Activated CD4-positive, alpha-beta T cell treated with anti-CD3 and anti-CD28 coated beads for 1 hour (primary cell): ENCODE results near the gene LETM1.

ENCODE experiments used
- DNase-seq: peaks from one replicate; pipeline ENCODE4 v3.0.0-alpha.2; 2020

Gene LETM1

DNA sequence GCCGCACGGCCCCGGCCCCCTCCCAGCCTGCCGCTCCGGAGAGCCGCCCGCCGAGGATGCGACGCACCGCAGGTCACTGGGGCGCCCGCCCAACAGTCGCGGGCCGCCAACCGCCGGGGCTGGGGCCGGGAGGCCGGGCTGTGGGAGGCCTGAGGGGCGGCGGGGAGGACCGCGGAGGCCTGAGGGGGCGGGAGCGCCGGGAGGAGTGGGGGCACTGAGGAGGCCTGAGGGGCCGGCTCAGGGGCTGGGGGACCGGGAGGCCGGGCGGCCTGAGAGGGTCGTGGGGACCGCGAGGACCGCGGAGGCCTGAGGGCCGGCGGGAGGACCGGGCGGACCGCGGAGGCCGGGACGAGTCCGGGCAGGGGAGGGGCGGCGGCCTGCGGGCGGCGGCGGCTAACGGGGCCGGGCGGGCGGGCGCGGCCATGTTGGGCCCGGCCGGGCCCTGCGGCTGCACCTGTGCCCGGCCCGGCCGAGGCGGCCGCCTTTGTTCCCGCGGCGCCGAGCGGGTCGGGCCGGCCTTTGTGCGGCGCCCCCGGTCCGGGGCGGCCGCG lies 15.6 kb upstream of the LETM1 start:
- DNase-seq, result no peak

DNA sequence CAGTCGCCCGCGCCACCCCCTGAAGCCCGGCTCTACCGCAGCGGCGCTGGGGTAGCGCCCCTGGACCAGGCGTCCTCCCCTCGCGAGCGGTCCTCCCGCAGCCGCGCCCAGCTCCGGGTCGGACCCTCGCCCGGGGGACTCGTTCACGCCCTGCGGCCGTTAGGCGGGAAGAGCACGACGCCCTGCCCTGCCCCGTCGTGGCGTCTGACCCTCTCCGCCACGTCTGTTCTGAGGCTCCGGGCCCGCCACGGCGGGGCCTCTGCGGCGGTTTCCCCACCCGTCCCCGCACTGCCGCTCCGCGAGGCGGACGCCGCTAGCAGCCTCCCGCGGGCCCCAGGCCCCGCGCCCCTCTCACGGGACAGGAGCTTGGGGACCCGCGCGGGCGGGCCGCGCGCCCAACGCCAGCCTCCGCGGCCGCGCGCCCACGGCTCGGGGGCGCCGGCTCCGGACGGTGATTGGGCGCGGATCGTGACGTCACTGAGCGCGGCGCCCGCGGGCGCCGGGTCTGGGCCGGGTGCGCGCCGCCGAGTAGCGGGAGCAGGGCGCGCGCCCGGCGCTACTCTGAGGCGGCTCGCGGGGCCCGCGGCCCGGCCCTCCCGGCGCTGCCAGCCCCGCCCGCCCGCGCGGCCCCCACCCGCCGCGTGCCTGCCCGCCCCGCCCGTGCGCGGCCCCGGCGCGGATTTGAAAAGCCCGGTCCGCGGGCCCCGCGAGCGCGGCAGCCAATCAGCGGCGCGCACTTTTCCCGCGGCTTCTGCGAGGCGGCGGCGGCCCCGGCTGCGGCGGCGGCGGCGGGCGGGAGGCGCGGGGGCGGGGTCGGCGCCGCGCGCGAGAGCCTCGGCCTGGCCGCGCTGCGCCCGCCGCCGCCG lies 14.9 kb upstream of the LETM1 start, which contains the start of gene NSD2:
Gene NSD2 (plus strand): TSS at position 816 of the 866 bp plus-strand sequence. CDS start 29,262 bp downstream, outside the sequence.
- DNase-seq, result peak; percentile 88

DNA sequence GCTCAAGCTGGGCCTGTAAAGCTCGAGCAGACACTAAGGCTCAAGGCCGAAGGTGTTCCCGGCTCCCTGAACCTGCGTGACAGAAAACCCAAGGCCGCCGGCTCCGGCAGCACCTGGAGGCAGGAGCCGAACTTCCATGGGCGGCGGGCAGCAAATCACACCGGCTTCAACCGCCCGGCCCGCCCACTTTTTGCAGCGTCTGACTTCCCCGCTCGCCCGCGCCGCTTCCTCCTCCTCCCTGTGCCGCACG lies 14.3 kb upstream of the LETM1 start:
- peak; percentile 79 for DNase-seq

DNA sequence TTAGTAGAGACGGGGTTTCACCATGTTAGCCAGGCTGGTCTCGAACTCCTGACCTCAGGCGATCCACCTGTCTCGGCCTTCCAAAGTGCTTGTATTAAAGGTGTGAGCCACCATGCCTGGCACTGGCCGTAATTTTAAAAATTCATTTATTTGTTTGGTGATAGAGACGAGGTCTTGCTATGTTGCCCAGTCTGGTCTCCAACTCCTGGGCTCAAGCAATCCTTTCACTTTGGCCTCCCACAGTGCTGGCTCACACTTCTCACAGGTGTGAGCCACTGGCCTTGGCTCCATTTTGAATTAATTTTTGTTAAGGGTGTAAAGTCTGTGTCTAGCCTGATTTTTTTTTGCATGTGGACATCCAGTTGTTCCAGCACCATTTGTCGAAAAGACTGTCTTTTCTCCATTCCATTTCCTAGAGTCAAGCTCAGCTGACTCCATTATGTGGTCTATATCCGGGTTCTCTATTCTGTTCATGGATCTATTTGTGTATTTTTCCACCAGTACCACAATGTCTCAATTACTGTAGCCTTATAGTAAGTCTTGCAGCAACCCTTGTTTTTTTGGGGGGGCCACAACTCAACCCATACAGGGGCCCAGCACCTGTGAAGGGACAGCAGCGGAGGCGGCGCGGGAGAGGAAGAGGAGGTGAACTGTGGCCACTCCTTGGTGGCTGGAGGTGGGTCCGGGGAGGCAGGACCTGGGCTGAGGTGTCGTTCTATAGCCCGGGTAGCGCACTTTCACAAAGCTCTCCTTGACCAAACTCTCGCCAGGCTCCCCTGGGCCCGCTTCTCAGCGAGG lies 13.8 kb upstream of the LETM1 start:
- DNase-seq, result no peak

DNA sequence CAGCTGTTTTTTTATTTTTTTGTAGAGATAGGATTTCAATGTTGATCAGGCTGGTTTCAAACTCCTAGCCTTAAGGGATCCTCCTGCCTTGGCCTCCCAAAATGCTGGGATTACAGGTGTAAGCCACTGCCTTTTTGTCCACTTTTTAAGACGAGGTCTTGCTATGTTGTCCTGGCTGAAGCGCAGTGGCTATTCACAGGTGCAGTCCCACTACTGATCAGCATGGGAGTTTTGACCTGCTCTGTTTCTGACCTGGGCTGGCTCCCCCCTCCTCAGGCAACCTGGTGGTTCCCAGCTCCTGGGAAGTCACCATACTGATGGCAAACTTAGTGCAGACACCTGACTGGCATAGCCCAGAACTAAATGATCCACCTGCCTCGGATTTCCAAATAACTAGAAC lies 13.0 kb upstream of the LETM1 start:
- no peak for DNase-seq

DNA sequence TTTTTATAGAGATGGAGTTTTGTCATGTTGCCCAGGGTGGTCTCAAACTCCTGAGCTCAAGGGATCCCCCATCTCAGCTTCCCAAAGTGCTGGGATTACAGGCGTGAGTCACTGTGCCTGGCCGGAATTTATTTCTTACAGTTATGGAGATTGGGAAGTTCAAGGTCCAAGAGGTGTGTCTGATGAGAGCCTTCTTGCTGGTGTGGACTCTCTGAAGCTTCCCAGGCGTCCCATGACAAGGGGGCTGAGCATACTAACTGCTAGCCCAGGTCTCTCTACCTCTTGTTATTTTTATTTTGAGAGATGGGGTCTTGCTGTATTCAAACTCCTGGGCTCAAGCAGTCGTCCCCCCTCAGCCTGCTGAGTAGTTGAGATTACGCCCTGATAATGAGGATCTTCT lies 12.3 kb upstream of the LETM1 start:
- no peak for DNase-seq

DNA sequence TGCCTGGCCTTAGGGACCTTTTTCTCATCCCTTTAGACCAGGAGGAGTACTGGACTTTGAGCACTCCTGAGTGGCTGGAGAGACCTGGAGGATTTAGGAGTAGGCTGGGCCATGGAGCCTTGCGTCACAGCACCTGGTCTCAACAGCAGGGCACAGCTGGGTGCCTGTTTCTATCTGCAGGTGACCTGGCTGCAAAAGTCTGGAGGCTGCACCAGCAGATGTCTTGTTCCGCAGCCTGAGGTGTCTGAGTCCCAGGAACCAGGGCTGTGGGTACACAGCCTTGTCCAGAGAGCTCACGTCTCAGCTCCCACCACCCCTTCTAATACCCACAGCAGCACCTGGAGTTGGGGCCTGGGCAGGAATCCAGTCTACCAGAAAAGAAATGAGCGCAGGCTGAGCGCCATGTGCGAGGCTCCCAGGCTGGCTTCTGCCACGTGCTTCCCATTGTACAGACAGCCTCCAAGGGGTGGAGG lies 10.3 kb upstream of the LETM1 start:
- no peak for DNase-seq

DNA sequence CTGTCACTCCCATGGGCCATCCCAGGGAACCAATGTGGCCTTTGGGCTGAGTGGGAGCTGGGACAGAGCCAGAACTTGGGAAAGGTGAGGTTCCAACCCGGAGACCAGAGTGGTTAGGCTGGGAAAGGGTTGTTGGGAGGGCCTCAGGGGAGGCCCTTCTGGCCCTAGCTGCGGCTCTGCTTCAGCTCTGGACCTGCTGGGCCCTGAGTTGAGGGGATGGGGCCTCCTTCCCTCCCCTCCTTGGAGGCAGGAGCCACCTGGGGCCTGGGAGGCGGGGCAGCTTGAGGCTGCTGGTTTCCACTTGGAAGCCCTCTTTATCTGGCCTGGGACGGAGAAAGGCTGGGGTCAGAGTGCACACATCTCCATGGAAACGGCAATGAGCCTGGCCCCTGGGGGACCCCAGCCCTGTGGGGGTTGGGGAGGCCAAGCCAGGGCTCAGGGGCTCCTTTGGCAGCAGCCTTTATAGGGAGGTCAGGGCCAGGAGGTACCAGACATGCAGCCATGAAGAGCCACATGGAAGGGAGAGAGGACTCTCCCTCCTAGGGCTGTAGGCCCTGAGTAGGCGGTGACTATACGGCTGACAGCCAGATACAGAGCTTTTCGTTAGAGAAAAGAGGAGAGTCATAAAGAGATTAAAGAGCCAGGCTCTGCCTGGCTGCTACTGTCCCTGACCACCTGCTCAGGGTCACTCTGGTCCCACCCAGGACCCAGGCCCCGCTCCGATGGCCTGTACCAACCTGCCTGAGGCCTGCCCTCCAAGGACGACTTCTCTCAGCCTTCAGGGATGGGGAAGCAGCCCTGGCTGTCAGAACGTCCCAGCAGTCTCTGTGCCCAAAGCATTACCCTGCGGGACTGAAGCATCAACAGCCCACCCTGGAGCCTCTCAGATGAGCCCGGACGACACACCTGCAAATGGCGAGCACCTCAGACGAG lies 8.4 kb upstream of the LETM1 start:
- no peak for DNase-seq

DNA sequence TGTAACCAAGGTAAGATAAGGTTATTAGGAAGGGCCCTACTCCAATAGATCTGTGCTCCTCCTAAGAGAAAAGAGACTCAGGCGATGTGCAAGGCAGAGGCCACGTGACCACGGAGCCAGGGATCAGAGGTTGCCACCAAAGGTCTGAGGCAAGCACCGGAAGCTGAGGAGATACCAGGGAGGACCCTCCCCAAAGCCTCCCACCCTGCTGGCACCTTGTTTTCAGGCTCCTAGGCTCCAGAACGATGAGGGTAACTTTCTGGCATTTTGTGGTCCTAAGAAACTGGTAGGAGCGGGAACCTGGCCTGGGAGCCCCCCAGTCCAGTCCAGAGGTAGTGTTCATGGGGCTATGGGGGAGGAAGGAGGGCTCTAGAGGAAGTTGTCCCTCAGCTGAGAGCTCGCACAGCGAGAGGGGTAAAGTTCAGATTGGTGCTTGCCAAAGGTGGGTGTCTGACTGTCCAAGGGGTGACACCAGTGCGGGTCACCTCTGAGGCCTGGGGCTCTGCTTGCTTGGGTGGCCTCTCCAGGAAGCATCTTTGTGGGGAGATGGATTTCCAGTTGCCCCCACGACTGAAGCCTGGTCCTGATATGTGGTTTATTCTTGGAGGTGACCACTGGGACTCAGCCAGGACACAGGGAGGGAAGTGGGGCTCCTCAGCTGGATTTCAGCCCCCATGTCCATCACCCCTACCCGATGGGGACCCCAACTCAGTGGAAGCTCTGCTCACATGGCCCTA lies 7.5 kb upstream of the LETM1 start:
- no peak for DNase-seq

DNA sequence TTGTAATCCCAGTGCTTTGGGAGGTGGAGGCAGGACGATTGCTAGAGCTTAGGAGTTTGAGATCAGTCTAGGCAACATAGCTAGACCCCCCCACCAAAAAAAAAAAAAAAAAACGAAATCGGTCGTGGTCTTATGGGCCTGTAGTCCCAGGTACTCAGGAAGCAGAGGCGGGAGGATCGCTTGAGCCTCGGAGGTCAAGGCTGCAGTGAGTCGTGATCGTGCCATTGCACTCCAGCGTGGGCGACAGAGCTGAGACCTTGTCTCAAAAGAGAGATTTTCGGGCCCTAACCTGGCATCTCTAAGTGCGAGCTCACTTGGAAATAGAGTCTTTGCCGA lies 7.0 kb upstream of the LETM1 start:
- DNase-seq, result no peak

DNA sequence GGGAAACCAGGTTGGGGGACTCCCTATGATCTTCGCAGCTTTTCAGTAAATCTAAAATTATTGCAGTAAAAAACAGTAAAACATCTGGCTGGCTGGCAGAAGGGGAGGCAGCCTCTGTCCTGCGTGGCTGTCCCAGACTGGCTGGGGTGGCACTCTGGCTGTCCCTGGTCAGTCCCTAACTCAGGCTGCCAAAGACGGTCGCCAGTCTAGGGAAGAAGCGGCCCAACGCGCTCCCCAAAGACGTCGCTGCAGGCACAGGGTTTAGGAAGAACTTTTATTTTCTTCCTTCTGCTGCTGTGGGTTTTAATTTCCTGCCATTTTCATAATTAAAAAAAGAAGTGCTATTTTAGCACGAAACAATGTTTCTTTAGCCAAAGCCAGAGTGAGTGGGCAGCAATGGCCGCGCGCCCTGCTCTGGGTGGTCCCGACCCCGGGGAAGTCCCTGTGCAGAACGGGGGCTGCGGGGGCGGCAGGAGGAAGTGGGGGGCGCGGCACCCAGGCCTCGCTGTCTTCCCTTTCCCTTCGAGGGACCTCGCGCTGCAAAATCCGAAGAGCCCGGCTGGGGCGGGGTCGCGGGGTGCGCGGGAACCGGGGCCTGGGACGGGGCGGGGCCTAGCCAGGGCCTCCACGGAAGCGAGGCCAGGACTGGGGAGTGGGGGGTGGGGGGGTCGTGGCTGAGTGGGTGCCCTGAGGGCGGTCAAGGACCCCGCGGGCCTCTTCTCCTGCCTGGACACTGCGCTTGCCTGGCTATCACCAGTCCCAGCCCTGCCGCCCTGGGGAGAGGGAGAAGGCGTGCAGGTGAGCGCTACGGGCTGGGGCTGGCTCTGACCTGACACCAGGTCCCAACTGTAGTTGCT lies 6.3 kb upstream of the LETM1 start:
- no peak for DNase-seq

DNA sequence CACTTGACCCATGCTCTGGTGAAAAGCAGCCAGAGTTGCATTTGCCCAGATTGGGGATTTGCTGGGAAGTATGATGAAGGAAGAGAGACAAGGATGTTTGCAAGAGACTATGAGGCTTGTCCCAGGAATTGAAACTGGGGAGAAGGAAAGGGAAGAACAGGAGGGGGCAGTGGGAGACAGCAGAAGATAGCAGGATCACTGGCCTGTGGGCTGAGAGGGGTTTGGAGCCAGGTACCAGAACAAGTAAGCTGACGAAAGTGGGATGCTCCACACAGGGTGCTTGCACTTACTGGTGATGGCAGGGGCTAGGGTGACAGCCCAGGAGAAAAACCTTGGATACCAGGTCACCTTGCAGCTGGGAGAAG lies 3.4 kb upstream of the LETM1 start:
- DNase-seq, result no peak

DNA sequence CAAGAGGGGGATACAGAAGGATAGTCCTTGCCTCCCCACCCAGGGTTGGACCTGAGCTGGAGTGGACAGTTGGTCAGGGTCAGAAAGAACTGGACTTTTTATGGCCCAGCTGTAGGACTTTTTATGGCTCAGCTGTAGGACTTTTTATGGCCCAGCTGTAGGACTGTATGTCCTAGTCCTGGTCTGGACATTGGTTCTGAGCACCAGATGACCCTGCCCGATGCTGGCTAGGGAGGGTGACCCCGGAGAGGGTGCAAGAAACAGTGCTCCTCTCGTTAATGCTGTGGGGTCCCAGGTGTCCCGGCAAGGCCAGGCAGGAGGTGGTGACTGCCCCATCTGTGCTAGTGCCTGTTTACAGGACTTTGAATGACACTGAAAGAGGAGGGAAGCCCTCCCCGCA lies 2.0 kb upstream of the LETM1 start:
- DNase-seq, result no peak

DNA sequence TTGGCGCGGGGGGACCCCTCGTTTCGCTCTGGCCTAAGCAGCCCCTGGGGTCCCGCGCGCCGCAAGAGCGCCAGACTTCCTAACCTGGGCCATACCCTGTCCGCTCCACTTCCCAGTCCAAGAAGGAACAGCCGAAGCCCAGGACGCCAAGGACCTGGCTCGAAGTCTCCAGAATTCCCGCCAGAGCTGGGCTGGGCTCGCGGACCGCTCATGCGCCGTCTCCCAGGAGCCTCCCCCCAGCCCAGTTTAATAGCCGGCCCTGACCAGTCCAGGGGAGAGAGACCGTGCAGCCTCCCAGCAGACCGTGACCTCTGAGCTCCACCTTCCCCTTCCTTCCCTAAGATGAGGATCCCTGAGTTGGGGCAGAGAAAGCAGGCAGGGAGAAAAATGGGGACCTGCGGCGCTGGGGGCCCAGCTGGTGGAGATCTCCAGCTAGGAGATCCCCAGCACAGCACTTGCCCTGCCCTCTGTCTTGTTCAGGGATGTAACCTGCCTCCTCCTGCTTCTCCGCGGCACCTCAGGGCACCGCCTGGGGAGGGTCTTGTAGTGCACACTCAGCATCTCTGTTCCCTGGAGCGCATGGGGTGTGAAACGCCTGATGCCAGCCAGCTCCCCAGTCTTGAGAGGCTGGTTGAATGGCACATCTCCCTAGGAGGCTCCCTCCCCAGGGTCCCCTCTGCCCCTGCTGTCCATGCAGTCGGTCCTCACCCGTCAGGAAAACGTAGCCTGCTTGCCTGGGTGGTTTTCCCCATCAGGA lies 1.2 kb upstream of the LETM1 start:
- DNase-seq, result no peak

DNA sequence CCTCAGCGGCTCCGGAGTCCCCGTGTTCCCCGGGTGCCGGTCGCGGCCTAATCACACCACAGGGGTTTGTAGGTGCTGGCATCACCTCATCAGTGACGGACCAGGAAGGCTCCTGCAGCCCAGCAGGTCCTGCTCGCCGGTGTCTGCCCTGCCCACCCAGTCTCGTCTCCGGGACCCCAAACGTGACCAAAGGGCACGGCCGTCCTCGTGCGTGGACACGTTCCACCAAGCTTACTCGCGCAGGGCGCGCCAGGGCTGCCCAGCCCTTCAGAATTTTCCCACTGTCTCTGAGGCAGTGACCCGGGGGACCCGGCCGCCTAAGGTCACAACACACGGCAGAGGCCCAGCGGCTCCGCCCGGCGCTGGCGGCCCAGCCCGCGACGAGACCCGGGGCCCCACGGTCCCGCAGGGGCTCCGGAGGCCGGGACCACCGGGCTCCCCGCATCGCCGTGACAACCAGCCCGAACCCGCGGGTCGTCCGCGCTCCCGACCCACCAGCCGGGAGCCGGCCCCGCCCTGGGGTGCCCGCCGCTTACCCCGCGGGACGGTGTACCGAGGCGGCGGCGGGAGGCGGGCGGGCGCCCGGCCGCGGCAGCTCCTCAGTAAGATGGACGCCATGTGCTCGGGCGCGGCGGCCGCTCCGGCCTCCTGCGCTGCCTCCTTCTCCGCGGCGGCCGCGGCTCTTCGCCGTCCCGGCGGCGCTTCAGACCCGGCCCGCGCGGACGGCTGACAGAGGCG lies 454 bp downstream of the LETM1 start:
- DNase-seq, result no peak

DNA sequence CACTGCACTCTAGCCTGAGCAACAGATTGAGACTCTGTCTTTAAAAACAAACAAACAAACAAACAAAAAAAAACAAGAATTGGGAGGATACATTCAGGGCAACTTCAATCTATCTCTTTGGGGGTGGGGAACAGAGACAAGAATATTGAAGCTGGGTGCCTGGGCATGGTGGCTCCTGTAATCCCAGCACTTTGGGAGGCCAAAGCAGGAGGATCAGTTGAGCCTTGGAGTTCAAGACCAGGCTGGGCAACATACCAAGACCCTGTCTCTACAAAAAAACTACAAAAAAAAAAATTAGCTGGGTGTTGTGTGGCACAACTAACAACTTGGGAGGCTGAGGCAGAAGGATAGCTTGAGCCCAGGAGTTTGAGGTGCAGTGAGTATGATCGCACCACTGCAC lies 1.2 kb downstream of the LETM1 start:
- DNase-seq, result no peak

DNA sequence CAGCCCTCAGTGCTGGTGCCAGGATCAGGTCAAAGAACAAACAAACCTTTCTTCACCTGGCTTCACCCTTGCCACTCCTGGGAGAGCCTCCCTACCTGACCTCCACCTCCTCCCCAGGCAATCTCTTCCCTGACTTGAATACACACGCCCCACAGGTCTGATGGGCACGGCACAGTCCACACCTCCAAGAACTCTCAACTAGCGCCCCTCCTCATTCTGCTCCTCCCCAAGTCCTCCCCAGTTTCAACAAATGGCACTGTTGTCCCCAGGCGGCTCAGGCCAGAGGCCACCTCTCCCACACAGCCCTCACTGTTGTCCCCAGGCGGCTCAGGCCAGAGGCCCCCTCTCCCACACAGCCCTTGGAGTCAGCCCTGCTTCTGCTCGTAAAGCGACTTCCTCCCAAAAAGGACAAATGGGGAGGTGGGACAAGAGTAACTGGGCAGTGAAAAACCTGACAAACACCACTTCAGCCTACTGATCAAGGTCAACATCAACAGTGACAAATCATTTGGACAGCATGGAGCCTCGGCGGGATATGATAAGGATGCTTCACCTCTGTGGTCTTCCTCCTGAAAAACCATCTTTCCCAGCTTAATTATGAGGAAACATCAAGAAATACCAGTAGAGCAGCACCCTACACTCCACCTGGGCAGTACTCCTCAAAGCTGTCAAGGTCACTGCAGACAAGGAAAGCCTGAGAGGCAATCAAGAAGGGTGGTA lies 2.9 kb downstream of the LETM1 start:
- DNase-seq, result no peak

DNA sequence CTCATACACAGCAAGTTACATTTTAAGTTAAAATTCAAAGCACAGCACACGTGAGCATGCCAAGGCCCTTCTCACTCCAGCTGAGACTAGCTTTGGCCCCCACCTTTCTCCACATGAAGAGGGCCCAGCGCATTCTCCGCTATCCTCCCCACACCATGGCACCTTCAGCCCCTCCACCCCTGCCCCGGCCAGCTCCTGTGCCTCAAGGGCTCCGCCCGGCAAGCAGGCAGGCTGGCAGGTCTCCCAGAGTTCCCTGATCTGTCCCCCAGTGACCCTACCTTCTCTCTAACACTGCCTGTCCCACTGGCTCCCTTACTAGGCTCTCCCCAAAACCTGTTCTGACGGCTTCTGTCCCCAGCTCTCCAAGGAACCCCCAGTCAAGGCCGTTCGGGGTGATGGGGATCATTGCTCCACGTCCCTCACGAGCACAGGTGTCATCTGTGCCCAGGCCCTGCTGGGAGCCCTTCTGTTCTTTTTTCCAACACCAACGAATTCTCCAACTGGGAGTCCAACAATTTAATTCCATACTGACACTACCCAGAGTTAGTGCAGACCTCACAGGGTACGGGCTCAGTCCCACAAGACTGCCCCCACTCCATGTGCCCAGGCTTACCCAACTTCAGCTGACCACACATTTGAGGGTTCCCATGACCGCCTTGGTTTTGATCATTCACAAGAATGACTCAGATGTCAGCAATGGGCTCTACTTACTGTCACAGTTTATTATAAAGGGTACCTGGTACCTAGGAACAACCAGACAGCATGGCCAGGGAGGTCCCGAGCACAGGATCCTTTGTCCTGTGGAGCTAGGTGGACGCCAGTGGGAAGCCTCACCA lies 4.2 kb downstream of the LETM1 start:
- DNase-seq, result no peak
